ENCODE results near the gene DTNB.
"Not testable (repeated sequence)": the region's sequence is repeated elsewhere in the genome, so short reads cannot be mapped to it uniquely, and the experiment has no call there.

DTNB gene

DNA sequence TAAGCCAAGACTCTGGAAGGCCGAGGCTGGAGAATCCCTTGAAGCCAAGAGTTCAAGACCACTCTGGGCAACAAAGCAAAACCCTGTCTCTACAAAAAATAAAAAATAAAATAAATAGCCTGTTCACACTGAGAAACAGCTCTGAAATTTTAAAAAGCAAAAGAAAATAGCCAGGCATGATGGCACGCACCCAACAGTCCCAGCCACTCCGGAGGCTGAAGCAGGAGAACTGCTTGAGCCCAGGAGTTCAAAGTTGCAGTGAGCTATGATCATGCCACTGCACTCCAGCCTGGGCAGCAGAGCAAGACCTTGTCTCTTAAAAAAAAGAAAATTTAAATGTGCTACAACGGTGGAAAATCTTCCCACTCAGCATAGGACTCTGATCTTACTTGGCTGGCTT, 52.7 kb downstream of the DTNB start:
- no peak for DNase-seq

DNA sequence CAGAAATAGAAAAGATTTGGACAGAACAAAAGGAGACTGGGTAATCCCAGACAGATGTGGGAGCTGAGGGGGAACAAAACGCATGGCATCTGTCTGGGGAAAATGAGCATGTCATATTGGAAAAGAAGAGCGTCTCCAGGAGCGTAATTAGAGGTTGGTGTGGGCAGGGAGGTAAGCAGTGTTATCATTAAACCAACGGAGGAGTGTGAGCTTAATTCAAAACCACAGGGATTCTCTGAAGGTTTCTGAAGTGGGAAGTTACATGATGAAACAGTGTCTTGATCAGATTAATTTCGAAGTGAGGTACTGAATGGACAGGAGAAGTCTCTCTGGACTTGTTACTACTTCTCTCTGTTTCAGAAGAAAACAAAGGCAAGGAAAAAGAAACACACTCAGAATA, 53.3 kb downstream of the DTNB start:
- no peak for DNase-seq

DNA sequence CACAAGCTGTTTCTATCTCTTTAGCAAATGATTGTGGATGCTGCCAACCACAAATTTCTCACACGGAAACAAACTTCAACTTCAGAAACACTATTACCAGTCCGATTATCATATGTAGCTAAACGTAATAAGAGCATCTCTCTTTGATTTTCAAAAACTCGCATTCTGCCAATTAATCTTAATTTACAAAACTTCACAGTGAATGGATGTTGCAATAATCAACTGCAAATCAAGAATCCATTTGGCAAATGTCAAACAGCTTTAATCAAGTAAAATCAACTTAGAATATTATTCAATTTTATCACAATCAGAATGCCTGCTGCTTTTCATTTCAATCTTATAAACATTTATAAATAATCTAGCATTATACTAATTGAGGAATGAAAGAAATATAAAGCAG, 54.2 kb downstream of the DTNB start:
- DNase-seq = no peak

DNA sequence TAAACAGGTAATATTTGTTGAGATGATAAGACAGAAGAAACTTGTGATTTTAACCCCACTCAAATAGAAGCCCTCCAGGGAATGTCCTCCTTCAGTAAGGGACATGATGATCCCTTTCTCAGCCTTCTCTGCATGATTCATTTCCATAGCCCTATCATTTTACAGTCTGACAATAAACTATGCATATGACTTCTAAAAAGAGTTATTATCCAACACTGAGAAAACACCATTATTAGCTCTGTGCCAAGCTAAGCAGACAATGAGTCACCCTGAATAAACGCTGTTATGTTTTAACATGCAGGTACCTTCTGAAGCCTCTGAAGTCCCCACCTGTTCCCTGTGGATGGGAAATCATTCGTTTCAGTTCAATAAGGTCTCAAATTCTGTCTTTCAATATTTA, 54.7 kb downstream of the DTNB start:
- DNase-seq = no peak

DNA sequence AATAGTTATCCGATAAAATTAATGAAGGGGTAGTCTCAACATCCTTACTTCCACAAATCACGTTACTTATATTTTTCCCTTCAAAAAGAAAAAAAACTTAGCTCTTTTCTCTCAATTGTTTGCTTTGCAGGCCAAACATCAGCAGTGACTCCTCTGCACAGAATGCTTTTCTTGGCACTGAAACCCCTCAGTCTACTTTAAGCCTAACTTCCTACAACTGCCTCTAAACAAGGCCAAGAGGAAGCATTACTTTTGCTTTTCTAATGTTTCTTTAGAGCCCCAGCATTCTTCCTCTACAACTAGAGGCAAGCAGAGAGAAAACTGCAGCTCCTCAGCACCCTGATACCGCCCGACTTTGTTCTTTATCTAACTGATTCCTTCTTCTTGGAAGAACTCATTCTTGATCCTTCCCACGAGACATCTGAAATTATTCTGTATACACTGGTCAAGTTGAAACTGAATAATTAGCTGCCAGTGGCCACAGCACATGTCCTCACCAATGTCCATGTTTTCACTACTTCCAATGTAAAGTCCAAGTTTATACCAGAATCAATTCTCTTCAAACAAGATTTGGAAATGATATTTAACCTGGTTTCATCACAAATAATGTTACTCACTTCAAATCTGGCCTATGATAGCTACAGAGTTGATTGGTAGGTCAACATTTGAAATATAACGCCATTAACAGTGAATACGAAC, 55.3 kb downstream of the DTNB start:
- no peak for DNase-seq

DNA sequence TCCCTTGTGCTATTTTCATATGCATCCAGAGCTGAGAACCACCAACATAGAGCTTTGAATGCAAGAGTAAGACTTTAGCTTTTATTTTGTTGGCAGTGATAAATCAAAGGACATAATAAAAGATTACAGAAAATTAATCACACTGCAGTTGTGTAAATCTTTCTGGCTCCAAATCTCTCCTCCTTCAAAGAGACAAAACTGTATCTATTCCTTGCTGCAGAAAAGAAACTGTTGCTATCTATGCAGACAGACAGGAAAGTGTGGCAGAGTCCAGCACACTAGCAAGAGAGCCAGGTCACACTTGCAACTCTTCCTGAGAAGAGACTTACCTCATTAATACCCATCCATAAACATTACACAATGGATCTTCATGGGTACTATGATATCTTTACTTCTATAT, 57.5 kb downstream of the DTNB start:
- DNase-seq = no peak

DNA sequence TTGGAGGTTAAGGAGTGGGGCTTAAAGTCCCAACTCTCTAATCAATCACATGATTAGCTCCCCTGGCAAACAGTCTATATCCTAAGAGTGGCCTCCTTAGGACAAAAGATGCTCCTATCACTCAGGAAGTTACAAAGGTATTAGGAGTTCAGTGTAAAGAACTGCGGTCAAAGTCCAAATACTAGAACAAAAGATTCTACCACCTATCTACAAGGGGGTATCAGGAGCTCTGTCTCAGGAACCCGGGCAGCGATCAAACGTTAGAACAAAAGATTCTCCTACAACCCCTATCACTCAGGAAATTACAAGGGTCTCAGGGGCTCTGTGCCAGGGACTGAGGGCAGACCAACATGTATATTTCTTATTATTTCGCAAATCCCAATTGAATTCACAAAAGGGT, 58.0 kb downstream of the DTNB start:
- DNase-seq = no peak

DNA sequence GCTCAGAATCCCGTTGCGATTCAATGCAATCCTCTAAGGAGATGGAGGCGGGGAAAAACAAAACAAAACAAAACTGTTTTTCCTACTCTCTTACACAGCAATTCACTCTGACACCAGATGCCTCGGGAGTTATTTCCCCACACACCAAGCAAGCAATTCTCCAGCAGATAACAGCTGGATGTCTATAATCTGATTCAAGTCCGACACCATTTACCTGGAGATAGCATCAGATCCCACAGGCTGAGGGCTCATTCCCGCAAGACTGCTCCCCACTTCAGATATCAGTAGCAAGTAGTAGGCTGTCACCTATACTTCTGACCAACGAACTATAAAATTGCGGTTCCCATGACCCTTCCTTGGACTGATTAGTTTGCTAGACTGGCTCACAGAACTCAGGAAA, 58.7 kb downstream of the DTNB start:
- no peak for DNase-seq

DNA sequence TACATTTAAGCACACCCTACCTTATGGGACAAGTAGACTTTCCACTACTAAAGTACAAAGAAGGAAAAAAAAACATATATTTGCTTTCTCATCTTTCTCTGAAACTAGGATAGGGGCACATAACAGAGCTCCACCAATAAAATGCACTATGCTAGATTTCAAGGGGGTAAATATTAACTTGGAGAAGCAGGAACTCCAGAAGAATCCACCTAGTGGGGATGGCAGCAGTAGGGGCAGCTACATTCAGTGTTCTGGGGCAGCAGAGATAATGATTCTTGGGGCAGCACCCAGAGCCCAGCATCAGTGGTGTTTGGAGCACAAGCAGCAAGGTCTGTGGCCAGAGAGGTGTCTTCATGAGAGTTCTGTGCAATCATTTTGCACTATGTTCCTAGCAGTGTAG, 64.7 kb downstream of the DTNB start:
- DNase-seq = no peak

DNA sequence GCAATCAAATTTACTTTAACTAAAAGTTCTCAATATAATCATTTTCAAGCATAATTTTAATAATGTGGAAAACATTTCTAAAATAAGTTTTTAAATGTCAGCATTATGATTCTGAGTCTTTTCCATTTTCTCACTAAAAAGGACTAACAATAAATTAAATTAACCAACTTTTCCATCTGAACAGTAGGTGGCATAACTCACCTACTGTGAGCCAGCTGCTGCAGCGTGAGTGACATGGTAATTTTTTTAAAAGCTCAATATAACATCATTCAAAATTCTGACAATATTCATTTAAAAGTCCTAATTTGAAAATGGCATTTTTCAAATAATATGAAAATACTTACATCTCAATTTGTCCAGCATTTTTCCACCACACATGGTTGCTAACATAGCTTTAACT, 66.5 kb downstream of the DTNB start:
- DNase-seq = no peak

DNA sequence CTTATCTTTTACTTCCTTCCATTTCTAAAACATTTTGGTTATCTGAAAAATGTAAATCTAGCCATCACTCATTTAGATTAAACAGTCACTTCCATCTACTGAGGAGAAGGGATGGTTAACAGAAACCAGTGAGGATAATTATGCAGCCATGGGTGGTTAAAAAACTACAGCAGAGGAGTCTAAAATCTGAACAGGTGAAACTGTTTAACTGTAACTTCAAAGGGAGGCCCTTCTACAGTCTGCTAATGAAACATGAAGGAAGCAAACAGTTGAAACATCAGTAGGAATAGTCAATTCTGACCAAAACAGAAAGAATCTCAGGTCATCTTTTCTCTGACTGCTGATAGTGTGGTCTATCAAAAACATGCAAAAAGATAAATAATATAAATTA, 71.0 kb downstream of the DTNB start:
- no peak for DNase-seq

DNA sequence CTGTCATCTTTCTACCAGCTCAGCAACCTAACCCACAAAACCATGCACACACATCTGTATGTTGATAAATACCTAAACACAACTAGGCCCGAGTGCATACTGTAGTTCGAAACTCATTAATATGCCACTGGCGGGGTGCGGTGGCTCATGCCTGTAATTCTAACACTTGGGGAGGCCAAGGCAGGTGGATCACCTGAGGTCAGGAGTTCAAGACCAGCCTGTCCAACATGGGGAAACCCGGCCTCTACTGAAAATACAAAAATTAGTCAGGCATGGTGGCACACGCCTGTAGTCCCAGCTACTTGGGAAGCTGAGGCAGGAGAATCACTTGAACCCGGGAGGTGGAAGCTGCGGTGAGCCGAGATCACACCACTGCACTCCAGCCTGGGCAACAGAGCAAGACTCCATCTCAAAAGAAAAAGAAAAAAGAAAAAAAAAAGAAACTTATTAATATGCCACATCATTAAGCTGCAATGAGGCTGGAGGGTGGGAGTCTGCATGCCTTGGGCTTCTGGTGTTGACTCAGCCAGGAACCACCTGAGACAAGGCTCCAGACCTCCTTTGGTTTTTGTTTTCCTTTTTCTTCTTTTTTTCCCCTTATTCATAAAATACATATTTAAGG, 71.6 kb downstream of the DTNB start:
- not testable (repeated sequence) for DNase-seq

DNA sequence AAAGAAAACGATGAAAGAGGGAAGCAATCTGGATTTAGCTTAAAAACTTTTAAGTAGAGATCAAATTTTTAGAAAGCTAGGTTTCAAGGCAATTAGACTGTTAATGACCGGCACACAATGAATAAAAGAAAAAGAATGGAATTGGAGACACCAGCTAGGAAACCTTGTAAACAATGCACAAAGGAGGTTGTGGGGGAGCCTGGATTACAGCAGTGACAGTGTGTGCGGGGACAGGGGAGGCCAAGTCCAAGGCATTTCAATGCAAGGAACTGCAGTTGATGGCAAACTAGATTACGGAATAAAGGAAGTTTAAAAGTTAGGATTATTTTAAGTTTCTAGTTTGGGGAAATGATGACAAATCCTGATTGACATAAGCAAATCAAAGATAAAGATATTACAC, 74.5 kb downstream of the DTNB start:
- no peak for DNase-seq

DNA sequence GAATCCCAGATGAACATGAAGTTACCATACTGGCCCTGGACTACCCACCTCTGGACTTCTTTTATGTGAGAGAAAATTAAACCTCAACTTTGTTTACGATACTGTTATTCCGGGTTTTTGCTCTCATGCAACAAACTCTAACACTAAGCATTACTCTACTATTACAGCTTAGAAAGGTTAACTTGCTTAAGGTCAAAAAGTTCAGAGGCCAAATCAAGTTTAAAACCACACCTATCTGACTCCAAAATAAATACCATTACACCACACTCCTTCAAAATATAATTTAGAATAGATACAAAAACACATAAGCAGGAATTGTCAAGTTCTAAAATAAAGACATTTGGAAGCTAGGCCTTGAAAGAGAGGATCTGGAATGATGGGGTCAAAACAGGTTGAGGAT, 75.0 kb downstream of the DTNB start:
- no peak for DNase-seq

DNA sequence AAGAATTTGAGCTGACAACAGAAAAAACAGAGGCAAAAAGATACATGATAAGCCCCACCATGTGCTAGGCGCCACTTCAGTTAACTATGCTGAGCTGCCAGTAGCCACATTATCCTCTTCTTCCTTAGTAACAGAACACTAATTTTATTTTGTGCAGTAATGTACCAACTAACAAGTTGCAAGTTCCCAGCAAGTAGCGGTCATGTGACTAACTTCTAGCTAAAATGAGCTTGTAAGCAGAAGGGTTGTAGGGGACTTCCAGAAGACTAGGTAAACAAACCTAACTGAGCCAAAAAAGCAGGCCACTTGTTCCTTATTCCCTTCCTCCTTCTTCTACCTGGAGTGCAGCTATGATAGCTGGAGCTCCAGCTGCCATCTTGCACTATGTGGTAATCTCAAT, 75.5 kb downstream of the DTNB start:
- DNase-seq = no peak

DNA sequence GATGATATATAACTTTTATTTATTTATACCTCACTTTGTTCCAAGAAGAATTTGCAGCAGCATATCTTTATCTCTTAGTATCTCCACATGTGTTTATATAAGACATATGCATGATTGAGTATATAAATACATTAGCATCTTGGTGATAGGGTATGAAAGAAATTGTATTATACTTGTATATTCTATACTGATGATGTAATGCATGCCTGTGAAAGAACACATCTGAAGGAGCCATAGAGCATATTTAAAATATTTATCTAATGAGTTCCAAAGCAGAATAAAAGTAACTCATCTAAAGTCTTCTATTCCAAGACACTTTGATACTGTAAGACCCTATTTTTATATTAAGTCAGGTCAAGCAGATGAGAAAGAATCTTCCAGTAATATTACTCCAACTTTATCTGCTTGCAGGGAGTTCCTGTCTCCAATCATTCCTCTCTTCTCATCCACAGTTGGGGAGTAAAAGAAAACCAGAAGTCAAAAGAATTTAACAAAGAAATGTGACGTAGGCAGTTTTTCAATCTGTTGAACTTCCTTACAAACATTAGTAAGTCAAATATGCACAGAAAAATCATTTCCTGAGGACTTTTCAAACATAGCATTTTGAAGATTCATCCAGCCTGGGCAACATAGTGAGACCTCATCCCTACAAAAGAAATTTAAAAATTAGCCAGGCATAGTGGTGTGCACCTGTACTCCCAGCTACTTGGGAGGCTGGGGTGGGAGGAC, 76.7 kb downstream of the DTNB start:
- no peak for DNase-seq

DNA sequence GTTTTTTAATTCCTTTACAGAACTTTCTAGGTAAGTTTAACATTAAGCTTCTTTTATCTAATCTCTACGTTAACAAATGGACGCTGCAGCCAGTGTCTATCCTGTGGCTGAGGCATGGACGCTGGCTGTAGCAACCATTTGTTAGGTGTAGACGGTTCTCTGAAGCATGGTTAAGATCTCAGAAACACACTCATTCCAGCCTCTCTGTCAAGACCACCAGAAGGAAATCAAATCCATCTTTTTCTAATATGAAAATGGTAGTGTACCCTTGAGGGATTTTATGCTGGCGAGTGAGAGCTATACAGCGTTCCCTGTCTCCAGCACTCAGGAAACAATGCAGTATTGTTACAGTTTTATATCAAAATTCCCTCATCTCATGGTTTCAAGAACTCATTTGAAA, 78.0 kb downstream of the DTNB start:
- no peak for DNase-seq

DNA sequence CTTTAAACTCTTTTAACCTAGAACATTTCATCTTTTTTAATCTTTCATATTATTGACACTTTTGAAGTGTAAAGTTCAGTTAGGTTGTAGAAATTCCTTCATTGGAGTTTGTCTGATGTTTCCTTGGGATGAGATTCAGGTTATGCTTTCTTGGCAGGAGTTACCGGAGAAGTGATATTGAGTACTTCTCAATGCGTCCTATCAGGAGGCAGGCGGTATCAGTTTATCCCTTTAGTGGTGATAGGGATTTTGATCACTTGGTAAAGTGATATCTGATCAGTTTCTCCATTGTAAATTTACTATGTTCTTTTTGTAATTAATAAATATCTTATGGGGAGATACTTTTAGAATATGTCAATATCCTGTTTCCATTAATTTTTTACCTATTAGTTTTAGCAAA, 78.4 kb downstream of the DTNB start:
- DNase-seq = no peak

DNA sequence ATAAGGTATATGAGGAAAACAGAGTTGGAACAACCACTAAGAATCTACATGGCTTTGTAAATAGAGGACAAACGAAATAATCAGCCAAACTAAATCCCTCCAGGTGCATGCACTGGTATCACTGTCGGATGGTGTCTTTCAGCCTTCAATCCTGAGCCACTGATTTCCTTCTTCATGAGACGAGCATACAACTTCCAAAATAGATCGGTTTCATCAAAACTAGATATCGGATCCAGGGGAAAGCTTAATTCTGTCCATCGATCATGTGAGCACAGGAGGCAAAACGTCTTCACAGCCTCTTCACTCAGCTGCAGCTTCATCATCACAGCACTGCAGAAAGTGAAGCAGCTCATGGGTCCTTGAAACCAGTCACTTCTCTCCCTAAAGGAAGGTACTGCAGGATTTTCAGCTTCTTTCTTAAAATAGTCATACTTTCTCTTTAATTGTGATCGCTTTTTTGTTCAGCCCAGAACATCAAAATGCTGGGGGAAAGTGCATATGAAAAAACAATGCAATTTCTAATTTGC, 80.5 kb downstream of the DTNB start:
- no peak for DNase-seq

DNA sequence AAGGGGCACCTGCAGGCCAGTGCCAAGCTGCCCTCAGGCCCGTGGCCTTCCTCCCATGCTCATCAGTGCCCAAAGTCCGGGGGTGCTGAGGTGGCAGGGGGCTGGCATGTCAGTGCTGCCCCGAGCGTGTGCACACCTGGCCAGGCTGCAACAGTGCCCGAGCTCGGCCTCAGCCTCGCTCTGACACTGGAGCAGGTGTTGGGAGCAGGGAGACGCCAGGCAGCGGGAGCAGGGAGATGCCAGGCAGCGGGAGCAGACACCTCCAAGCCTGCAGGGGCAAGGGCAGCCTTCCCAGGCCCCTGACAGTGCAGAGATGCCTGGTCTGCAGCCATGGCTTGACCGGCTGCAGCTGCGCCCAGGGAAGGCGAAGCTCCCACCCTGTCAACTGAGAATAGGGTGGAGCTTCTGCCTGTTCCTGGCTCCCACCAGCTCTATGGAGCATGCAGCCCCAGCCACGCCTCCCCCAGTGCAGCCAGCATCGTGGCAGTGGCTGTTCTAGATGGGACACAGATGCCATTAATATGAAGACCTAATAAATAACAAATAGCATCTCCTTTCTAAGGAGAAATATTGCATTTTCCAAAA, 82.4 kb downstream of the DTNB start:
- no peak for DNase-seq

DNA sequence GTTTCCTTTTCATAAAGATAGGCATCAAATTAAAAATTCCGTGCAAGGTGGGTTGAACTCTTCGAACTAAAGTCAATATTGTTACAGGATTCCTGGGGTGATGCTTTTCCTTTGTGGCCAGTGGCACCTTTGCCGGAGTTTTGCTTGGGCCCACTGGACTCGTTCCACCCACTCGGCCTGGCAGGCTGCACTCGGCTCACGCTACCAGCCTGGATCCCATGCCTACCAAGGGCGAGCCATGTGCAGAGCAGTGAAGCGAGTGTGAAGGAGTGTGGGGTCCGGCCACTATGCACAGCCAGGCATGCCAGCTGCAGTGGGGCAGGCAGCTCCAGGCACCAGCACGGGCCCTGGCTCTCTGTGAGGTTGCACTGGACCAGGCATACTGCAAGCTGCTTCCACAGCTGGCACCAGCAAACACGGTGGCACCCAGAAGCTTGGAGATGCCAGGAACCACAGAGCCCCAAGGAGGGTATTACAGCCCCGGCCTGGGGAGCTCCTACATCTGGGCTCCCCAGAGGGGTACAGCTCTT, 83.6 kb downstream of the DTNB start:
- no peak for DNase-seq

DNA sequence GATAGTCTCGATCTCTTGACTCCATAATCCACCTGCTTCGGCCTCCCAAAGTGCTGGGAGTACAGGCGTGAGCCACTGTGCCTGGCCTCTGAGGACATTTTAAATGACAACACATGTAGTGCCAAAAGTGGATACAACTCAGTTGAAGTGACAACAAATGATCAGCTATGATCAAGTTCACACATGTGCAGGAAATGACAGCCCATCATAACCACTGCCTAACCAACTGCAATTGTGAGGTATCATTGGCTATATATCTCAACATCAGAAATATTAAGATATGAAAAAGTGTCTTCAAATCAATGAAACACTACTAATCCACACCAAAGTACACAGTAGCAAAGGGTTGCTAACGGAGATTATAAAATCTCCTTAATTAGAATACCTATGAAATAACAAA, 84.8 kb downstream of the DTNB start:
- DNase-seq = no peak

DNA sequence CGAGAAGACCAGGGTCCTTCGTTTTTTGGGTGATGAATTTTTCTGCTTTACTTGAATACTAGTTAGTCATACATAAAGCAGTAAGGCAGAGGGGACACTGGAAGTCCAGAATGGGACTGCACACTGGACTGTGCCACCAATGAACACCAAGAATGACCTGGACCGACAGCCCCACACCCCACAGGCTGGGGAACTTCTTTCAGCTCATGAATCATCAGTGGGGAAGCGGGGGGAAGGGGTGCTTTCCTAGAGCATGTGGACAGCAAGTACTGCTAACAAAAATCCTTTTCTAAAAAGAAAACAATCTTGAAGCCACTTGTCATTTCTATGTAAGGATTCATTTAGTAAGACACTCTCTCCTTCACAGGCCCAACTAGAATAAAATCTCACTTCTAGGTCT, 86.0 kb downstream of the DTNB start:
- no peak for DNase-seq

DNA sequence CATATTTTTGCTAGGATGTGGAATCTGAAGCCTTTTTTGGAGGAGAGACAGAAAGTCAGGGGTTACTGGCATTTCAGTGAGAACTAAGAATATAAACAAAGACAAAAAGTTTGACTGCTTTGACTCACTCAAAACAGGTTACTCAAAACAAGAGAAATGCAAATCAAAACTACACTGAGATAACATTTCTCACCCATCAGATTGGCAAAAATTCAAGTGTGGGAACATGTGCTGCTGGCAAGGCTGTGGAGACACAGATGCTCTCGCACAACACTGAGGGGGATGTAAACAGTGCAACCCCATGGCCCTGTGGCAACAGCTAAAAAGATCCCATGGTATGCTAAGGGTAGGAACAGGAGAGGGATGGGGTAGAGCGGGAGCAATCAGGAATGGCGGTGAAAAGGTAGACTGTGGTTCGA, 86.6 kb downstream of the DTNB start:
- DNase-seq = no peak

All from effector CD8-positive, alpha-beta T cell (primary cell).